Upper lobe of left lung (tissue), 6 donors: Measurements from ENCODE around the gene SMTNL1. TPM values are rescaled to one million over a fixed set of nuclear protein-coding genes. Genes with fewer than 3 reads are reported as not detected.

ENCODE experiments used
- ATAC-seq, 2 donors: fragments of 200-7000 bp; cut with Tn5 transposase; one replicate each; pipeline ENCODE4 v1.9.1; 2022; ENCODE audit warnings: mild to moderate bottlenecking in 2 of 2, moderate library complexity in 2 of 2; ENCODE audit not compliant: low FRiP score in 2 of 2
- DNase-seq, 2 donors: peaks; one replicate each; pipeline ENCODE4 v3.0.0-alpha.2; 2019 to 2020
- H3K27ac ChIP-seq, 4 donors: fragments of 200-600 bp; sonication (generic); one replicate each; pipeline ENCODE4 v1.5.1; 2016 to 2019
- H3K27me3 ChIP-seq, 4 donors: fragments of 200-600 bp; sonication (generic); one replicate each; pipeline ENCODE4 v1.5.1; 2017 to 2019
- H3K36me3 ChIP-seq, 4 donors: fragments of 200-600 bp; sonication (generic); one replicate each; pipeline ENCODE4 v1.5.1; 2016 to 2019
- H3K4me1 ChIP-seq, 4 donors: fragments of 200-600 bp; sonication (generic); one replicate each; pipeline ENCODE4 v1.5.1; 2018 to 2019
- H3K4me3 ChIP-seq, 4 donors: fragments of 200-600 bp; sonication (generic); one replicate each; pipeline ENCODE4 v1.5.1; 2017 to 2019; ENCODE audit warnings: mild to moderate bottlenecking in 2 of 4, moderate library complexity in 1 of 4
- H3K9me3 ChIP-seq, 4 donors: fragments of 200-600 bp; sonication (generic); one replicate each; pipeline ENCODE4 v1.5.1; 2018 to 2019
- CTCF ChIP-seq, 6 experiments: fragments of 450-650 bp in 4 of 6; fragments of 200-600 bp in 2 of 6; sonication (generic) in 2 of 6; IDR thresholded peaks; one replicate each; pipeline ENCODE4 v1.5.1; 2016 to 2019; ENCODE audit warnings: antibody characterized with exemption in 6 of 6
- EP300 ChIP-seq, 4 donors: sonication (generic); formaldehyde crosslinking; IDR thresholded peaks; one replicate each; pipeline ENCODE4 v1.5.1; 2017; ENCODE audit warnings: antibody characterized with exemption in 4 of 4, control low read depth in 2 of 4
- POLR2A ChIP-seq, 4 donors: fragments of 450-650 bp; IDR thresholded peaks; one replicate each; pipeline ENCODE4 v1.5.1; 2016 to 2017; ENCODE audit warnings: antibody characterized with exemption in 4 of 4, mild to moderate bottlenecking in 2 of 4
- POLR2AphosphoS5 ChIP-seq, 2 donors: sonication (generic); formaldehyde crosslinking; IDR thresholded peaks; one replicate each; pipeline ENCODE4 v1.5.1; 2017; ENCODE audit warnings: antibody characterized with exemption in 2 of 2
- WGBS, 2 donors: methylation state at CpG; one replicate each; pipeline ENCODE4 v1.1.5; 2017 to 2018; 5-methylcytosine and 5-hydroxymethylcytosine counted together
- total RNA-seq, 6 donors: library from RNA; depleted of rRNA in 4 of 6; stranded (reverse); fragments of >200 nt in 4 of 6; gene quantifications; one replicate each; pipeline versions ENCODE4 v1.1.0 to v1.2.1, GENCODE V29; 2016 to 2021
- donor health status: DM: no; HTN: no; CAD: no; lungs with moderate emphysema.
- donor health status: DM: no; HTN: yes; CAD: no; lungs with severe emphysema.

SMTNL1 gene
- total RNA-seq, 6 donors from 2014 or later, result not detected

- H3K9me3 ChIP-seq, result no peaks in the 10 kb centered on the region
- H3K27me3 ChIP-seq, result no peaks in the 10 kb centered on the region
- peak in 1 of 2 donors; percentile 24 for DNase-seq
- TF ChIP-seq CTCF (IDR thresholded peaks at IDR 0.05), result no peak
- no peak for TF ChIP-seq POLR2AphosphoS5 (IDR thresholded peaks at IDR 0.05)
- TF ChIP-seq EP300 (IDR thresholded peaks at IDR 0.05), result no peak
- no peak for TF ChIP-seq POLR2A (IDR thresholded peaks at IDR 0.05)
- no peak overlapping the region for H3K4me3 ChIP-seq
- no peaks in the 10 kb centered on the region for H3K4me1 ChIP-seq
- WGBS, 2 donors, result 67 to 69% methylated on average over 5 to 6 of the region's 6 CpGs
- ATAC-seq, result no peak
- peaks cover 0 to 26% (median 14%) of the 10 kb centered on the region in 4 donors for H3K36me3 ChIP-seq
- no peak overlapping the region for H3K27ac ChIP-seq
Measured at GRCh38 chr11:57543593-57543992, 6.2 kb downstream of the SMTNL1 start.

GRCh38 chr11:57544566-57544965, 7.2 kb downstream of the SMTNL1 start:
- Histone ChIP-seq H3K9me3 (no peaks in the 10 kb centered on the region), H3K27ac (no peak overlapping the region), H3K4me3 (no peak overlapping the region), H3K4me1 (no peaks in the 10 kb centered on the region), H3K27me3 (no peaks in the 10 kb centered on the region), H3K36me3 (peaks cover under 1 to 35% (median 22%) of the 10 kb centered on the region in 4 donors)
- TF ChIP-seq POLR2AphosphoS5 (IDR thresholded peaks at IDR 0.05) (no peak), EP300 (IDR thresholded peaks at IDR 0.05) (no peak), POLR2A (IDR thresholded peaks at IDR 0.05) (no peak)
- ATAC-seq (no peak), DNase-seq (no peak)
- 82 to 83% methylated on average over 6 of the region's 6 CpGs for WGBS, 2 donors

GRCh38 chr11:57545883-57546282, 8.5 kb downstream of the SMTNL1 start:
- no peaks in the 10 kb centered on the region for H3K27me3 ChIP-seq
- H3K4me1 ChIP-seq, result no peaks in the 10 kb centered on the region
- no peaks in the 10 kb centered on the region for H3K9me3 ChIP-seq
- 95 to 100% methylated on average over 2 to 12 of the region's 13 CpGs for WGBS, 2 donors
- H3K4me3 ChIP-seq, result no peak overlapping the region
- peak in 1 of 2 donors; percentile 45 for DNase-seq
- TF ChIP-seq EP300 (IDR thresholded peaks at IDR 0.05) (no peak), POLR2AphosphoS5 (IDR thresholded peaks at IDR 0.05) (no peak), CTCF (IDR thresholded peaks at IDR 0.05) (no peak), POLR2A (IDR thresholded peaks at IDR 0.05) (no peak)
- H3K36me3 ChIP-seq, result peaks cover 14 to 49% (median 35%) of the 10 kb centered on the region in 4 donors
- no peak overlapping the region for H3K27ac ChIP-seq
- ATAC-seq, result no peak

- Histone ChIP-seq H3K4me1 (no peaks in the 10 kb centered on the region), H3K27ac (no peak overlapping the region), H3K27me3 (no peaks in the 10 kb centered on the region), H3K4me3 (no peak overlapping the region), H3K9me3 (no peaks in the 10 kb centered on the region), H3K36me3 (peaks cover 20 to 54% (median 41%) of the 10 kb centered on the region in 4 donors)
- DNase-seq (no peak), ATAC-seq (no peak)
- WGBS, 2 donors, result 93 to 95% methylated on average over 7 of the region's 7 CpGs
- no peak for TF ChIP-seq POLR2AphosphoS5 (IDR thresholded peaks at IDR 0.05)
- TF ChIP-seq EP300 (IDR thresholded peaks at IDR 0.05), result no peak
- TF ChIP-seq CTCF (IDR thresholded peaks at IDR 0.05), result no peak
- TF ChIP-seq POLR2A (IDR thresholded peaks at IDR 0.05), result no peak
Measured at GRCh38 chr11:57546451-57546850, 9.1 kb downstream of the SMTNL1 start.

- no peak for ATAC-seq
- Histone ChIP-seq H3K9me3 (no peaks in the 10 kb centered on the region), H3K27me3 (no peaks in the 10 kb centered on the region), H3K4me1 (no peaks in the 10 kb centered on the region), H3K4me3 (no peak overlapping the region), H3K27ac (no peak overlapping the region), H3K36me3 (peaks cover 25 to 59% (median 46%) of the 10 kb centered on the region in 4 donors)
- DNase-seq, result no peak
- WGBS, 2 donors, result 66 to 79% methylated on average over 4 to 5 of the region's 5 CpGs
- TF ChIP-seq CTCF (IDR thresholded peaks at IDR 0.05), result no peak
- TF ChIP-seq EP300 (IDR thresholded peaks at IDR 0.05), result no peak
- no peak for TF ChIP-seq POLR2A (IDR thresholded peaks at IDR 0.05)
- no peak for TF ChIP-seq POLR2AphosphoS5 (IDR thresholded peaks at IDR 0.05)
Measured at GRCh38 chr11:57546869-57547475, 9.6 kb downstream of the SMTNL1 start.
